COLO829 (cell line): ENCODE results near the gene GALNT7.
A peak's percentile ranks its signal among the peaks of the same experiment; 100 is the strongest.

Experiments
- DNase-seq: peaks from one replicate; pipeline ENCODE4 v3.0.0; 2012; ENCODE audit warnings: low spot score

The GALNT7 gene

GRCh38 chr4:173347467-173347866 lies 178.9 kb downstream of the GALNT7 start:
- DNase-seq = no peak

GRCh38 chr4:173357939-173358338 lies 189.3 kb downstream of the GALNT7 start:
- no peak for DNase-seq

DNA sequence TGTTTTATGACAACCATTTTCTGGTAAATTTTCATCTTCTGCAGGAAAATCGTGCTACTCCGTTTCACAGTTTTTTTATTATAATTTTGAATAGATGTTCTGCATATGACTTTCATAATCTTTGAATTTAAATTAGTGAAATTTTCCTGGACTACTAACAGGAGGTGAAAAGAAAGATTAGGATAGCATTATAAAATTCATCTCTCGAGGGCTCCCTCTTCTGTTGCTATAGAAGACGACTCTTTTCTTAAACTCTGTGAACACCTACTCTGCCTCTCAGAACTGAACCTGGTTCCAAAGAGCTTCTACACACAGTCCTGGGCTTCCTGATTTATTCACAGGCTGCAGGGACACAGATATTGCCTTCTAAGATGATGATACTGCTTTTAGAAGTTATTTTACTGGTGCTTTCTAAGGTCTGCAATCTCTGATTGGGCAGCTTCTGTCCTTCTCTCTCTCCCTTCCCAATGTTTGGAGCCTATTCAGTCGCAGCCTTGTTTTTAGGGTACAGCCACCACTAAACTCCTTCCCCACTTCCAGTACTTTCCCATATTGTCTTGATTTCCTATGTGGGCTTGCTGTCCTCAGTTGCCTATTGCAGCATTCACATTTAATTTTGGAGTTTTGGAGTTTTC lies 192.1 kb downstream of the GALNT7 start:
- DNase-seq = peak; percentile 29

DNA sequence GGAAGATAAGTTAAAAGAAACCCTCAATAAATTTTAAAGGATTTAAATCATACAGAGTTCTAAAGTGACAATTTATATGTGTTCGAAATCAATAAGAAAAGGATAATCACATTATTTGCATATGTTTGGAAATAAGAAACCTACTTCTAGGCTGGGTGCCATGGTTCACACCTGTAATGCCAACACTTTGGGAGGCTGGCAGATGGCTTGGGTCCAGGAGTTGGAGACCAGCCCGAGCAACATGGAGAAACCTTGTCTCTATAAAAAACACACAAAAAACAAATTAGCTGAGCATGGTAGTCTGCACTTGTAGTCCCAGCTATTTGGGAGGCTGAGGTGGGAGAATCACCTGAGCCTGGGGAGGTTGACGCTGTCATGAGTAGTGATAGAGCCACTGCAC lies 194.1 kb downstream of the GALNT7 start:
- DNase-seq = no peak

DNA sequence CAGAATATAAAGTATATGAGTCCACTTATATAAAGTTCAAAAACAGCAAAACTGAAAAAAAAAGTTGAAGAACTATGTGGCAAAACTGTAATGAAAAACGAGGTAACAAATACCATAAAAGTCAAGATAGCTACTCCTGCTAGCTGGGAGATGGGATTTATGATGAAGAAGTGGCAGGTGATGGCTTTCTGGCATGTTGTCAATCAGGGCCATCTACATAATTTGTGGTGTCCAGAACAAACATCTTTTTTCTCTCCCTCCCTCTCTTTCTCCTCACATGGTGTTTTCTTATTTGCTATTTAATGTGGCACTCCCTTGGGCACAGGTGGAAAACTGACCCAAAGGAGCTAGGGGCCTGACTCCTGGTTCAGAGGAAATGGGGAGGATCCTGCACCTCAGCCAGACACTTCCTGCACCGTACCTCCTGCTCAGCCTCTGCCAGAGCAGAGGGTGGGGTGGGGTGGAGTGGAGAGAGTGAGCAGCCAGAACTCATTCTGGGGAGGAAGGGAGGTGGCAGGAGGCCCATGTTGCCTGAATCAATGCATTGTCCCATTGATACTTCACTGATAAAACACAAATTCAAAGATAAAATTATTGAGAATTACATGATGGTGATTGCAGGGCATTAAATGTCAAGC lies 196.9 kb downstream of the GALNT7 start:
- DNase-seq = no peak

DNA sequence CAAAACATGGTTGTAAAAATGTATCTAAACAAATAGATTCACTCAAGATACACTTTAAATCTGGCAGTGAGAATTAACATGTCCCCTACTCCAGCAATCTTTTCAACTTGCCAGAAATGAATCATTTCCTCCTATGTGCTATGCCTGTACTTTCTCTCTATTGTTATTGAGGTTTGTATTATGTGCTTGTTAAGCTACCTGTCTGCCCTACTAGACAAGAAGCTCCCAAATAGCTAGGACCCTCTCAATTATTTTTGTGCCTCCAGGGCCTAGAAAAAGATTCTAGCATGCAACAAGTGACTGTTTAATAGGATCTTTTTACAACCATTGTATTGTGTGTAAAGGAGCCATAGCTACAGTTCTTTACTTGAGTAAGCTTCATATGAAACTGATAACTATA lies 198.7 kb downstream of the GALNT7 start:
- DNase-seq = no peak

DNA sequence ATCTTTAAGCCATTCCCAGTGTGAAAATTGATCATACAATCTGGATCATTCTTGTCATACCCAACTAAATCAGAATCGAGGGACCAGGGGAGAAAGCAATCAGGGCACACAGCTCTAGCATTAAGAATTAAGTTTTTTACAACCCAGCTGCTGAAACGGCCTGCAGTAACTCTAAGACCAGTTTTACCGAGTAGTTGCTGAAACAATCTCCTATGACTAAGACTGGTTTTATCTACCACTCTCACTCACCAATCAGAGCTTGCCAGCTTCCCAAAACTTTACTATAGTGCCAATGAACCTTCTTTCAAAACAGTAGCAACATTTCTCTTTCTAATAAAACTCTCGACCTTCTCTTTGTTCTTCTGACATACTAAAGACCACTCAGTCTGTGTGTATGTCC lies 199.3 kb downstream of the GALNT7 start:
- DNase-seq = no peak

GRCh38 chr4:173370130-173370476 lies 201.5 kb downstream of the GALNT7 start:
- DNase-seq = no peak

- peak; percentile 98 for DNase-seq
Measured at GRCh38 chr4:173370477-173371291, 202.1 kb downstream of the GALNT7 start, which contains the start of gene SAP30. Gene SAP30 (plus strand): TSS chr4:173370954. CDS start chr4:173371183, 229 bp downstream.

DNA sequence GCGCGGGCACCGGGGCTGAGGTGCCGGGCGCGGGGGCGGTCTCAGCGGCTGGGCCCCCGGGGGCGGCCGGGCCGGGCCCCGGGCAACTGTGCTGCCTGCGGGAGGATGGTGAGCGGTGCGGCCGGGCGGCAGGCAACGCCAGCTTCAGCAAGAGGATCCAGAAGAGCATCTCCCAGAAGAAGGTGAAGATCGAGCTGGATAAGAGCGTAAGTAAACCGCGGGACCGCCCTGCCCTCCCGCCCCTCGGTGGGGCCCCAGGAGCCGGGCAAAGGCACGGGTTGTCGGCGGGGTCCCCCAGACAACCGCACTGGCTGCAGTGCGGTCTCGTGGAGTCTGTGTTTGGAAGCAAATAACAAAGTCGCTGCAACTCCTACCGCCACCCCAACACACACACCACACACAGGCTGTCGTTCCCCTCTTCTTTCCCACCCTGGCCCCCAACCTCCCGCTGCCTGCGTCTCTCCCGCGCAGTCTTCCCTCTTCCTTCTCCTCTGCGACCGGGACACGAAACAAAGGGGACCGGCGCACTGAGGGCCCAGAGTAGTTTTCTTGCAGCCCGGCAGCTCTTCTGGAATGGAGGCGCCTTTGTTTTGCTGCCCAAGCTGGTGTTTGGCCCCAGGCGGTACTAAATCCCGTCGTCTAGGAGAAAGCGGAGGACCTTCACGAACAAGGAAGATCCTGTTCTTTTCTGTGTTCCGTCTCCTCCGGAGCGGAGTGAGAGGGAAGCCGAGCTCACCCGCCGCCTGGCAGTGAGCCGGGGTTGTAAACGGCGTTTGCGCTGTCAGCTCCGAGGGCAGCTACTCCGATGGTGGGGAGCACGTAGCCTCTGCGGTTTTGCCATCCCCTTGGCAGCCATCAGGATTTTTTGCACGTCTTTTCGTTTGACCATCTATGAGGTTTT lies 202.9 kb downstream of the GALNT7 start:
- peak; percentile 91 for DNase-seq
